Adrenal gland (tissue), 5 donors: Measurements from ENCODE around the gene ANKRD60.

Source experiments
- POLR2A ChIP-seq, 2 donors: fragments of 450-650 bp; IDR thresholded peaks; one replicate each; pipeline ENCODE4 v1.6.1; 2017; ENCODE audit warnings: antibody characterized with exemption in 2 of 2, mild to moderate bottlenecking in 2 of 2, moderate library complexity in 1 of 2
- TF ChIP-seq, protein P1 (sequence below), 6 experiments: fragments of 450-650 bp in 4 of 6; fragments of 200-600 bp in 2 of 6; sonication (generic) in 1 of 6; IDR thresholded peaks; 1 replicate in 5 of 6; 2 replicates in 1 of 6; pipeline versions ENCODE4 v1.5.1 to v1.8.0; 2016 to 2021; ENCODE audit warnings: antibody characterized with exemption in 6 of 6, mild to moderate bottlenecking in 2 of 6, moderate library complexity in 1 of 6
- donor health status: DM: no; HTN: no; CAD: no.

DNA sequence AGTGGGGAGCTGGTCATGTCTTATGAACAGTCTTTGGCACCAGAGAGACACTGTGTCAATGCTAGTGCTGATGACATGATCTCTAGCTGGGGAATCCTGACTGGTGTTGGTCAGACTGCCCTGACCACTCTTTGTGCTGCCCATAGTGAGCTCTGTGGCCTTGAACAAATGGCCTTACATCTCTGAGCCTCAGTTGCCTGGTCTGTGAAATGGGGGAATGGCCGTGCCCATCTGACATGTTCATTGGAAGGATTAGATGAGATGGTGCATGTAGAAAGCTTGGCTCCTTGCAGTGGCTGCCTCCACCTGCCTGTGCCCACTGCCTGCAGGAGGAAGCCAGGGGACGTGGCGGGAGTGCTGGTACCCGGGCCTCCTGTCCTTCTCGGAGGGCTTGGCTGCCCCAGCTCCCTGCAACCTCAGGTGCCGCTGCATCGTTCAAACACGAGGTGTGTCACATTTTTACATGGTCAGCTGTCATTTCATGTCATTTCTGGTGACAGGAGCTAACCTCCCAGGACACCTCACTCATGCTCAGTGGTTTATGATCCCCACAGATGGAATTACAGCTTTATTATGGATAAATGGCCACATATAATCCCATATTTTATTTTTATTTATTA is 45.8 kb downstream of the ANKRD60 start:
- TF ChIP-seq, protein P1, sequence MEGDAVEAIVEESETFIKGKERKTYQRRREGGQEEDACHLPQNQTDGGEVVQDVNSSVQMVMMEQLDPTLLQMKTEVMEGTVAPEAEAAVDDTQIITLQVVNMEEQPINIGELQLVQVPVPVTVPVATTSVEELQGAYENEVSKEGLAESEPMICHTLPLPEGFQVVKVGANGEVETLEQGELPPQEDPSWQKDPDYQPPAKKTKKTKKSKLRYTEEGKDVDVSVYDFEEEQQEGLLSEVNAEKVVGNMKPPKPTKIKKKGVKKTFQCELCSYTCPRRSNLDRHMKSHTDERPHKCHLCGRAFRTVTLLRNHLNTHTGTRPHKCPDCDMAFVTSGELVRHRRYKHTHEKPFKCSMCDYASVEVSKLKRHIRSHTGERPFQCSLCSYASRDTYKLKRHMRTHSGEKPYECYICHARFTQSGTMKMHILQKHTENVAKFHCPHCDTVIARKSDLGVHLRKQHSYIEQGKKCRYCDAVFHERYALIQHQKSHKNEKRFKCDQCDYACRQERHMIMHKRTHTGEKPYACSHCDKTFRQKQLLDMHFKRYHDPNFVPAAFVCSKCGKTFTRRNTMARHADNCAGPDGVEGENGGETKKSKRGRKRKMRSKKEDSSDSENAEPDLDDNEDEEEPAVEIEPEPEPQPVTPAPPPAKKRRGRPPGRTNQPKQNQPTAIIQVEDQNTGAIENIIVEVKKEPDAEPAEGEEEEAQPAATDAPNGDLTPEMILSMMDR (IDR thresholded peaks at IDR 0.05): no peak
- no peak for TF ChIP-seq POLR2A (IDR thresholded peaks at IDR 0.05)
